Heart left ventricle (tissue), 16 donors: ENCODE measurements around the gene FCRL5. TPM values are rescaled to one million over a fixed set of nuclear protein-coding genes. Genes with fewer than 3 reads are reported as not detected.

Source experiments
- ATAC-seq, 4 donors: fragments of 200-7000 bp; cut with Tn5 transposase; one replicate each; pipeline ENCODE4 v1.9.1; 2020 to 2022; ENCODE audit warnings: moderate library complexity in 4 of 4, mild to moderate bottlenecking in 3 of 4, moderate number of reproducible peaks in 1 of 4
- DNase-seq, 5 donors: peaks; one replicate each; pipeline ENCODE4 v3.0.0-alpha.2; 2020
- H3K27ac ChIP-seq, 12 donors: fragments of 200-600 bp; sonication (generic) in 4 of 12; one replicate each; pipeline versions ENCODE4 v1.5.0 to v1.8.0; 2016 to 2022; ENCODE audit warnings: mild to moderate bottlenecking in 2 of 12
- H3K27me3 ChIP-seq, 9 donors: fragments of 200-600 bp; sonication (generic) in 2 of 9; one replicate each; pipeline versions ENCODE4 v1.5.1 to v1.8.0; 2016 to 2022; ENCODE audit warnings: mild to moderate bottlenecking in 3 of 9
- H3K36me3 ChIP-seq, 9 donors: fragments of 200-600 bp; sonication (generic) in 2 of 9; one replicate each; pipeline versions ENCODE4 v1.5.0 to v1.8.0; 2018 to 2022; ENCODE audit warnings: mild to moderate bottlenecking in 2 of 9
- H3K4me1 ChIP-seq, 12 donors: fragments of 200-600 bp; sonication (generic) in 4 of 12; one replicate each; pipeline versions ENCODE4 v1.5.0 to v1.8.0; 2016 to 2022; ENCODE audit warnings: mild to moderate bottlenecking in 3 of 12
- H3K4me3 ChIP-seq, 12 donors: fragments of 200-600 bp; sonication (generic) in 4 of 12; one replicate each; pipeline versions ENCODE4 v1.5.0 to v1.8.0; 2017 to 2022; ENCODE audit warnings: mild to moderate bottlenecking in 9 of 12, moderate library complexity in 4 of 12
- H3K9me3 ChIP-seq, 12 donors: fragments of 200-600 bp; sonication (generic) in 4 of 12; one replicate each; pipeline versions ENCODE4 v1.5.0 to v1.8.0; 2016 to 2022; ENCODE audit warnings: mild to moderate bottlenecking in 1 of 12
- CTCF ChIP-seq, 12 donors: fragments of 200-600 bp; sonication (generic) in 4 of 12; IDR thresholded peaks; one replicate each; pipeline versions ENCODE4 v1.5.0 to v1.8.0; 2018 to 2022; ENCODE audit warnings: antibody characterized with exemption in 12 of 12, mild to moderate bottlenecking in 5 of 12
- POLR2A ChIP-seq, 2 donors: fragments of 450-650 bp; IDR thresholded peaks; one replicate each; pipeline ENCODE4 v1.6.1; 2017; ENCODE audit warnings: antibody characterized with exemption in 2 of 2, mild to moderate bottlenecking in 2 of 2, moderate library complexity in 2 of 2
- WGBS, 4 donors: extraction: QIAGEN DNeasy Blood & Tissue Kit in 2 of 4; methylation state at CpG; one replicate each; pipeline versions ENCODE4 v1.1.5 to v1.1.7; 2013 to 2018; 5-methylcytosine and 5-hydroxymethylcytosine counted together
- intact Hi-C, 10 donors: fragments of 100-400 bp; cut with DNase I; formaldehyde crosslinking; loops; one replicate each; pipeline versions ENCODE4 v1.11.1 to v1.14.2; 2022
- polyA plus RNA-seq, 2 donors: library from polyadenylated mRNA; stranded (reverse); fragments of 200-250 nt; gene quantifications; one replicate each; pipeline ENCODE4 v1.2.3, GENCODE V29; 2013
- total RNA-seq, 9 donors: library from RNA; depleted of rRNA in 2 of 9; stranded (reverse); fragments of >200 nt in 2 of 9; fragmentation: NEBNext Ultra II Directional in 3 of 9; extraction: Animal tissue kit (Norgen Biotek cat#: 25700) in 3 of 9; gene quantifications; one replicate each; pipeline versions ENCODE4 v1.1.0 to v1.2.4, GENCODE V29; 2016 to 2023
- donor health status: ischemic (EF 13 %, LVEDD 7.1; RV severe dilation, severe dysfunction).
- donor health status: healthy with polysubstance abuse.
- donor health status: DM: no; HTN: yes; CAD: no.
- donor health status: DM: no; HTN: no; CAD: no.
- donor health status: ischemic (EF 25% LVEDD 6.9; RV normal size, moderate dysfunction).
- donor health status: ischemic (EF 25% LVEDD 5.7; RV mildly dilated, moderate dysfunction).
- donor health status: healthy.
- donor health status: DM: yes; HTN: yes; CAD: no.
- donor health status: ischemic (EF 35%, LVEDD 5.7; RV mildly dilated, moderate dysfunction).
- donor health status: nonischemic (EF 11% LVEDD 7.7; RV severe dilation, severe dysfunction).
- donor health status: DM: yes; HTN: yes; CAD: no.
- donor health status: PGD.
- donor health status: ischemic (EF 29% LVEDD 5.4; RV normal size, mild dysfunction).
- donor health status: nonischemic (EF 23%, LVEDD 6.1; RV moderate dilation, normal function).

Gene FCRL5
- total and polyA plus RNA-seq, 11 donors, result 0.04 to 0.32 (median 0.08) TPM; not detected in 7

DNA sequence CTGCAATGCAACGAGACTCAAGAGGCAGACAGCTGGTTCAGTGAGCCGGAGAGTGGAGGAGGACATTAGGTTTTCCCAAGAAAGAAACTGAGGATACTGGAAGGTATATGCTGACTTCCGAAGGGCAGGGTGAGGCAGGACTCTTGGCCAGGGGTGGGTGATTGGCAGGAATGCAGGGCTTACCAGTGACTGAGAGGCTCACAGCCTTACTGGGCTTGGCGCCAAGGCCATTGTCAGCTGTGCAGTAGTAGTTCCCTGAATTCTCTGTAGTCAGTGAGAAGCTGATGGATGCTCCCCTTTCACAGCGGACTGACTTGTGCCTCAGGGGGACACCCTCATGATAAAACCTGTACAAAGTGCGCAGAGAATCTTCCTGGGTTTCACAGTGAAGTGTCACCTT is 9.6 kb downstream of the FCRL5 start:
- no peaks in the 10 kb centered on the region for H3K36me3 ChIP-seq
- intact Hi-C loops, result no loop called here
- H3K4me1 ChIP-seq, result no peaks in the 10 kb centered on the region
- H3K4me3 ChIP-seq, result no peak overlapping the region
- H3K27me3 ChIP-seq, result peaks cover 0 to 10% (median 0%) of the 10 kb centered on the region in 9 donors
- no peak for TF ChIP-seq POLR2A (IDR thresholded peaks at IDR 0.05)
- TF ChIP-seq CTCF (IDR thresholded peaks at IDR 0.05), result no peak
- no peak overlapping the region for H3K27ac ChIP-seq
- ATAC-seq (peak; percentile 42 to 77 (median 64)), DNase-seq (peak in 4 of 5 donors; percentile 25 to 66 (median 32))
- H3K9me3 ChIP-seq, result no peaks in the 10 kb centered on the region
- 54 to 64% (median 61%) methylated on average over 6 of the region's 6 CpGs for WGBS, 4 donors

DNA sequence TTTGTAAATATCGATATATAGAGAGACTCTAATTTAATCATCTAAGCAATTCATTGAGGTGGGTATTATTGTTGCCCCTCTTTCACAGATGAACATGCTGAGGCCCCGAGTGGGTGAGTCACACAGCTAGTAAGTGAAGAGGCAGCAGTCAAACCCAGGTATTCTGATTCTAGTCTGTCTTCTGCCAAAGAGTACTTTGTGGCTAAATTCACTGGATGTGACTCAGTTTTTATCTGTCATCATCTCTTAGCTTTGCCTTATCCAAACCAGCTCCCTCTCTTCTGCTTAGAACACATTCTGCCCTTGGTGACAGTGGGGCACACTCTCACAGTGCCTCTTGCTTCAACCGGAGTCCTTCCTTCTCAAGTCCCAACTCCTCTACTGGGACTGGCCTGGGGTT is 11.5 kb downstream of the FCRL5 start:
- Histone ChIP-seq H3K36me3 (no peaks in the 10 kb centered on the region), H3K4me3 (no peak overlapping the region), H3K27me3 (peaks cover 0 to 8% (median 0%) of the 10 kb centered on the region in 9 donors), H3K27ac (no peak overlapping the region), H3K9me3 (no peaks in the 10 kb centered on the region), H3K4me1 (no peaks in the 10 kb centered on the region)
- 71 to 88% (median 77%) methylated on average over 3 of the region's 3 CpGs for WGBS, 4 donors
- intact Hi-C loops, result no loop called here
- DNase-seq, result no peak
- TF ChIP-seq CTCF (IDR thresholded peaks at IDR 0.05), result no peak
- TF ChIP-seq POLR2A (IDR thresholded peaks at IDR 0.05), result no peak
- no peak for ATAC-seq

- Histone ChIP-seq H3K4me1 (no peaks in the 10 kb centered on the region), H3K4me3 (no peak overlapping the region), H3K36me3 (no peaks in the 10 kb centered on the region), H3K27me3 (peaks cover 0 to 5% (median 0%) of the 10 kb centered on the region in 9 donors), H3K27ac (no peak overlapping the region), H3K9me3 (no peaks in the 10 kb centered on the region)
- intact Hi-C loops, result no loop called here
- DNase-seq (no peak), ATAC-seq (no peak)
- 10 to 17% (median 15%) methylated on average over 2 of the region's 2 CpGs for WGBS, 4 donors
- TF ChIP-seq CTCF (IDR thresholded peaks at IDR 0.05), result no peak
- no peak for TF ChIP-seq POLR2A (IDR thresholded peaks at IDR 0.05)
Measured at GRCh38 chr1:157540160-157540748, 12.1 kb downstream of the FCRL5 start.

DNA sequence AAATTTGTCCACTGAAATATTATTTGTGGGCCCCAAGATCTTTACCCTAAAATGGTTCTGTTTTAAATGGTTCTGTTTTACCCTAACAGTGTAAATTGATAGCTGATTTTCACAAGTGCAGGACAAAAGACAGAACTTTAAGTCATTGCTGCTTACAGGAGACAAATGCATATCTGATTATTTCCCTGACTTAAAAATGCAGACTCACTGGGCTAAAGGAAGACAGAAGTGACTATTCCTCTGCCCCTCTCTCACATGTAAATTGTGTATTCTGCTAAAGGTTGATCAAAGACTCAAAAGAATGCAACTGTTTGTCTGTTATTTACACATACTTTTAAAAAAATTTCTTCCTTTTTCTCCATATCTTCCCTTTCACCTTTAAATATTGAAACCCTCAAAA is 12.7 kb downstream of the FCRL5 start:
- DNase-seq (no peak), ATAC-seq (no peak)
- Histone ChIP-seq H3K27ac (no peak overlapping the region), H3K4me3 (no peak overlapping the region), H3K4me1 (no peaks in the 10 kb centered on the region), H3K27me3 (peaks cover 0 to 5% (median 0%) of the 10 kb centered on the region in 9 donors), H3K9me3 (no peaks in the 10 kb centered on the region), H3K36me3 (no peaks in the 10 kb centered on the region)
- intact Hi-C loops, result no loop called here
- TF ChIP-seq POLR2A (IDR thresholded peaks at IDR 0.05) (no peak), CTCF (IDR thresholded peaks at IDR 0.05) (no peak)
